ENCODE results near the gene PSMB1.

The PSMB1 gene

DNA sequence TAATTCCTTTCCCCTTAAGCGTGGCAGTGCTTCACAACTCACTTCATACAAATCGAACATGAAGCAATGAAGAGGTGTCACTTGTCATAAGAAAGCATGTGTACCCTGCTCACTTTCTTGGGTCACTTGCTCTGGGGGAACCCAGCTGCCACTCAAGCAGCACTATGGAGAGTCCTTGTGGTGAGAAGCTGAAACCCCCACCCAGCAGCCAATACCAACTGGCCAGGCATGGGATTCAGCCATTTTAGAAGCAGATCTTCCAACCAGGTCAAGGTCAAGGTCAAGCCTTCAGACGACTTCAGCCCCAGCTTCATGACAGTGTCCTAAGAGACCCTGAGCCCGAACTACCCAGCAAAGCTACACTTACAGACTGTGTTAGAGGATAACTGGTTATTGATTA is 62.8 kb downstream of the PSMB1 start:
- TF ChIP-seq, protein P1, sequence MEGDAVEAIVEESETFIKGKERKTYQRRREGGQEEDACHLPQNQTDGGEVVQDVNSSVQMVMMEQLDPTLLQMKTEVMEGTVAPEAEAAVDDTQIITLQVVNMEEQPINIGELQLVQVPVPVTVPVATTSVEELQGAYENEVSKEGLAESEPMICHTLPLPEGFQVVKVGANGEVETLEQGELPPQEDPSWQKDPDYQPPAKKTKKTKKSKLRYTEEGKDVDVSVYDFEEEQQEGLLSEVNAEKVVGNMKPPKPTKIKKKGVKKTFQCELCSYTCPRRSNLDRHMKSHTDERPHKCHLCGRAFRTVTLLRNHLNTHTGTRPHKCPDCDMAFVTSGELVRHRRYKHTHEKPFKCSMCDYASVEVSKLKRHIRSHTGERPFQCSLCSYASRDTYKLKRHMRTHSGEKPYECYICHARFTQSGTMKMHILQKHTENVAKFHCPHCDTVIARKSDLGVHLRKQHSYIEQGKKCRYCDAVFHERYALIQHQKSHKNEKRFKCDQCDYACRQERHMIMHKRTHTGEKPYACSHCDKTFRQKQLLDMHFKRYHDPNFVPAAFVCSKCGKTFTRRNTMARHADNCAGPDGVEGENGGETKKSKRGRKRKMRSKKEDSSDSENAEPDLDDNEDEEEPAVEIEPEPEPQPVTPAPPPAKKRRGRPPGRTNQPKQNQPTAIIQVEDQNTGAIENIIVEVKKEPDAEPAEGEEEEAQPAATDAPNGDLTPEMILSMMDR (IDR thresholded peaks at IDR 0.05; ENCODE audit: extremely low read depth, insufficient read depth, missing control alignments) = no peak
- in situ Hi-C loops (cut with MboI; ENCODE audit: low pct_unique_long_range_greater_than_20kb, low sequenced_read_pairs, unreplicated experiment) = no loop called here
- DNase-seq (ENCODE audit: low spot score) = no peak

DNA sequence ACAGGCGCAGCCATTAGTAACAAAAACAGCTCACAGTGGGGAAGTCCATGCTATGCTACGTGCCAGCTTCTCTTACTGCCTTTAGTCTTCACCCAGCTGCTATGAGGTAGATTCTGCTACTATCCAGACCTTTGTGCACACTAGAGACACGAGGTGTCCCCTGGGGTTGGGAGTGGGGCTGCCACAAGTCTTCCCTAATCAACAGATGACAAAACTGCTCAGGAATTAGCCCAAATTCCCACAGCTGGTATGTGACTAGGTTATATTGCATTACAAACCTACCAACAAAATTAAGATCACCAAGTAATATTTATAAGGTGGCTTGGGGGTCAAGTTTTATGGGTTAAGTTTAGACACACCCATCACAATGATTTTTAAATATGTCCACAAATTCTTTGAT is 63.3 kb downstream of the PSMB1 start:
- in situ Hi-C loops (cut with MboI; ENCODE audit: low pct_unique_long_range_greater_than_20kb, low sequenced_read_pairs, unreplicated experiment) = no loop called here
- no peak for DNase-seq (ENCODE audit: low spot score)
- TF ChIP-seq, protein P1 (IDR thresholded peaks at IDR 0.05; ENCODE audit: extremely low read depth, insufficient read depth, missing control alignments) = no peak

DNA sequence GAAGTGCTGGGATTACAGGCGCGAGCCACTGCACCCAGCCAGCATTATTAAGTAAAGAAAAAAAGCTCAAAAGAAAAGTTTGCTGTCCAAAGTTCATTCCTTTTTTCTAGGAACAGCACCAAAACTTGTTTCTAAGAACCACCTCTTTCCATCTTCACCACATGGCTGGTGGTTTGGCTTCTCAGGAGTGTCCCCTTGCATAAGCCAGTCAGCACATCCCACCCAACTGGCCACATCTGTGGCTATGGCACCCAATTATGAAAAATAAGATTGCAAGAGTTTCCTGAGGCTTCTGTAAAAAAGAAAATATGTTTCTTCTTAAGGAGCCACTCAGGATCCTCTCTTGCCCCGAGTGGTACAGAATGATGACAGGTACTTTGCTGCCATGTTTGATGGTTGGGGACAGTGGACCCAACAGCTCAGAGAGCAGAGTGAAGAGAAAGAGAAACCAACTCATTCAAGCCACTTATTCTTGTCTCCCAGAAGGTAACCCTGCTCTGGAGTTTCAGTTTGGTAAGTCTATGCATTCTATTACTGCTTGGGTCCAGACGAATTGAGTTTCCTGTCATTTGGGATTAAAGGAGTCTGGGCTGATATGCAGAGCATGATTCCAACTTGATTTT is 65.3 kb downstream of the PSMB1 start:
- in situ Hi-C loops (cut with MboI; ENCODE audit: low pct_unique_long_range_greater_than_20kb, low sequenced_read_pairs, unreplicated experiment) = no loop called here
- no peak for DNase-seq (ENCODE audit: low spot score)
- TF ChIP-seq, protein P1 (IDR thresholded peaks at IDR 0.05; ENCODE audit: extremely low read depth, insufficient read depth, missing control alignments) = no peak

DNA sequence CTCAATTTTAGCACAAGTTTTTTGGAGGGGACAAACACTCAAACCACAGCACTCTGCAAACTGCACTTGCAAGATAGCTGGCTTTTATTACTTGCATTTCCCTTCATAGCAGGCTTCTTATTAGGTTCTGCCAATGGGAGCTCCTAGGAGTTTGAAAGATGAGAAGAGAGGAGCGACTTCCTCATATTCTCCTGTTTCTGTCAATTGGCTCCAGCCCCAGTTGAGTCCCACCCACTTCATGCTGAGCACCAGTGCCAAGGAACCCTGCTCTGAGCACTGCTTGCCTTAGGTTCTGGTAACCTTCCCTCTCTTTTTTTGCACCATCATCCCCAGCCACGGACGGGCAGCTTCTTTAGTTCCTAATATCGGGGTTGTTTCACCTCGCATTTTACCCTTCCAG is 67.9 kb downstream of the PSMB1 start:
- in situ Hi-C loops (cut with MboI; ENCODE audit: low pct_unique_long_range_greater_than_20kb, low sequenced_read_pairs, unreplicated experiment) = no loop called here
- no peak for DNase-seq (ENCODE audit: low spot score)
- TF ChIP-seq, protein P1 (IDR thresholded peaks at IDR 0.05; ENCODE audit: extremely low read depth, insufficient read depth, missing control alignments) = no peak

Data from GM13977 (cell line).